Mesendoderm (in vitro differentiated cells): Measurements from ENCODE around the gene JCAD.

Experiments
- DNase-seq: peaks from one replicate; pipeline ENCODE4 v3.0.0; 2013
- H2AK5ac ChIP-seq: 2 replicates; pipeline ENCODE4 v1.6.1; 2013; ENCODE audit warnings: low read length, inconsistent platforms
- H2BK120ac ChIP-seq: 2 replicates; pipeline ENCODE4 v1.6.1; 2013; ENCODE audit warnings: low read depth, mild to moderate bottlenecking, low read length, moderate library complexity, mixed read lengths
- H2BK15ac ChIP-seq: replicated peaks from 2 replicates; pipeline ENCODE4 v1.6.1; 2013; ENCODE audit warnings: low read depth, mild to moderate bottlenecking, moderate library complexity
- H2BK5ac ChIP-seq: 2 replicates; pipeline ENCODE4 v1.6.1; 2013; ENCODE audit warnings: low read length, inconsistent platforms
- H3K18ac ChIP-seq: 2 replicates; pipeline ENCODE4 v1.6.1; 2013; ENCODE audit warnings: mild to moderate bottlenecking, low read length, mixed read lengths
- H3K23ac ChIP-seq: one replicate; pipeline ENCODE4 v1.6.1; 2013; ENCODE audit warnings: low read length
- H3K27ac ChIP-seq: 2 replicates; pipeline ENCODE4 v1.5.1; 2013; ENCODE audit warnings: low read depth, mild to moderate bottlenecking, inconsistent platforms, low read length, moderate library complexity
- H3K27me3 ChIP-seq: 2 replicates; pipeline ENCODE4 v1.6.1; 2013; ENCODE audit warnings: low read length, control low read depth, mild to moderate bottlenecking, inconsistent platforms; ENCODE audit not compliant: insufficient read depth, poor library complexity
- H3K36me3 ChIP-seq: 2 replicates; pipeline ENCODE4 v1.6.1; 2013; ENCODE audit warnings: low read length, inconsistent platforms; ENCODE audit not compliant: control insufficient read depth, insufficient read depth
- H3K4ac ChIP-seq: one replicate; pipeline ENCODE4 v1.6.1; 2013; ENCODE audit warnings: low read depth, mild to moderate bottlenecking, low read length, moderate library complexity
- H3K4me1 ChIP-seq: 2 replicates; pipeline ENCODE4 v1.6.1; 2013; ENCODE audit warnings: low read depth, low read length, inconsistent platforms; ENCODE audit not compliant: control insufficient read depth
- H3K4me2 ChIP-seq: 2 replicates; pipeline ENCODE4 v1.6.1; 2013; ENCODE audit warnings: low read length
- H3K4me3 ChIP-seq: 2 replicates; pipeline ENCODE4 v1.5.1; 2013; ENCODE audit warnings: mild to moderate bottlenecking, low read length
- H3K56ac ChIP-seq: one replicate; pipeline ENCODE4 v1.6.1; 2013; ENCODE audit warnings: low read length
- H3K79me1 ChIP-seq: 2 replicates; pipeline ENCODE4 v1.6.1; 2013; ENCODE audit warnings: low read length, inconsistent platforms
- H3K79me2 ChIP-seq: 2 replicates; pipeline ENCODE4 v1.6.1; 2013; ENCODE audit warnings: mild to moderate bottlenecking, low read length; ENCODE audit not compliant: control insufficient read depth, insufficient read depth
- H3K9ac ChIP-seq: 2 replicates; pipeline ENCODE4 v1.6.1; 2013; ENCODE audit warnings: low read length, inconsistent platforms
- H4K5ac ChIP-seq: one replicate; pipeline ENCODE4 v1.6.1; 2013; ENCODE audit warnings: low read length
- H4K8ac ChIP-seq: one replicate; pipeline ENCODE4 v1.6.1; 2013; ENCODE audit warnings: low read depth, mild to moderate bottlenecking, control low read depth, low read length, moderate library complexity
- whole genome bisulfite sequencing: extraction: QIAGEN DNeasy Blood & Tissue Kit; methylation state at CpG from one replicate; pipeline ENCODE4 v1.1.7; 2013; ENCODE audit warnings: low lambda C conversion rate, missing lambda C conversion rate; ENCODE audit not compliant: insufficient coverage; ENCODE audit errors: extremely low coverage; 5-methylcytosine and 5-hydroxymethylcytosine counted together

Gene JCAD

GRCh38 chr10:30018496-30018895 lies 40.9 kb downstream of the JCAD start:
- Histone ChIP-seq H3K4ac (no peak overlapping the region), H3K4me3 (no peak overlapping the region), H3K79me2 (no peaks in the 10 kb centered on the region), H4K8ac (no peak overlapping the region), H3K23ac (no peak overlapping the region), H3K79me1 (no peaks in the 10 kb centered on the region), H4K5ac (no peak overlapping the region), H3K18ac (no peak overlapping the region), H2BK15ac (no peak overlapping the region), H3K4me1 (no peaks in the 10 kb centered on the region), H3K9ac (no peak overlapping the region), H3K4me2 (no peak overlapping the region), H2BK120ac (no peak overlapping the region), H3K27ac (no peak overlapping the region), H3K27me3 (no peaks in the 10 kb centered on the region), H2BK5ac (no peak overlapping the region), H3K56ac (no peak overlapping the region), H2AK5ac (no peak overlapping the region), H3K36me3 (no peaks in the 10 kb centered on the region)
- no CpG with 5 or more reads among the region's 6 CpGs for WGBS
- no peak for DNase-seq

GRCh38 chr10:30017966-30018365 lies 41.4 kb downstream of the JCAD start:
- no peak overlapping the region for H2BK15ac ChIP-seq
- WGBS, result no CpG with 5 or more reads among the region's 6 CpGs
- H3K4ac ChIP-seq, result no peak overlapping the region
- no peak overlapping the region for H3K18ac ChIP-seq
- no peak overlapping the region for H3K56ac ChIP-seq
- no peak overlapping the region for H2AK5ac ChIP-seq
- no peak overlapping the region for H3K9ac ChIP-seq
- DNase-seq, result no peak
- H4K8ac ChIP-seq, result no peak overlapping the region
- no peak overlapping the region for H2BK120ac ChIP-seq
- no peak overlapping the region for H3K4me3 ChIP-seq
- H2BK5ac ChIP-seq, result no peak overlapping the region
- H3K4me2 ChIP-seq, result no peak overlapping the region
- no peaks in the 10 kb centered on the region for H3K27me3 ChIP-seq
- no peaks in the 10 kb centered on the region for H3K79me2 ChIP-seq
- no peaks in the 10 kb centered on the region for H3K79me1 ChIP-seq
- H3K4me1 ChIP-seq, result no peaks in the 10 kb centered on the region
- no peak overlapping the region for H4K5ac ChIP-seq
- H3K23ac ChIP-seq, result no peak overlapping the region
- no peaks in the 10 kb centered on the region for H3K36me3 ChIP-seq
- no peak overlapping the region for H3K27ac ChIP-seq

- H4K5ac ChIP-seq, result no peak overlapping the region
- no peak overlapping the region for H3K27ac ChIP-seq
- H4K8ac ChIP-seq, result no peak overlapping the region
- H3K79me2 ChIP-seq, result no peaks in the 10 kb centered on the region
- WGBS, result no CpG with 5 or more reads among the region's 6 CpGs
- H3K23ac ChIP-seq, result no peak overlapping the region
- H2BK120ac ChIP-seq, result no peak overlapping the region
- no peaks in the 10 kb centered on the region for H3K4me1 ChIP-seq
- no peak overlapping the region for H3K4me2 ChIP-seq
- H3K56ac ChIP-seq, result no peak overlapping the region
- H3K27me3 ChIP-seq, result no peaks in the 10 kb centered on the region
- no peaks in the 10 kb centered on the region for H3K36me3 ChIP-seq
- no peak overlapping the region for H3K4me3 ChIP-seq
- no peak overlapping the region for H2AK5ac ChIP-seq
- H3K79me1 ChIP-seq, result no peaks in the 10 kb centered on the region
- no peak overlapping the region for H3K9ac ChIP-seq
- H2BK5ac ChIP-seq, result no peak overlapping the region
- DNase-seq, result peak; percentile 52
- H3K4ac ChIP-seq, result no peak overlapping the region
- H2BK15ac ChIP-seq, result no peak overlapping the region
- H3K18ac ChIP-seq, result no peak overlapping the region
These were observed 41.8 kb downstream of the JCAD start for GRCh38 chr10:30017556-30017955.

GRCh38 chr10:30014511-30014910 lies 44.9 kb downstream of the JCAD start:
- no peak for DNase-seq
- H3K4me1 ChIP-seq, result no peaks in the 10 kb centered on the region
- H3K27ac ChIP-seq, result no peak overlapping the region
- H3K4me3 ChIP-seq, result no peak overlapping the region
- H3K36me3 ChIP-seq, result no peaks in the 10 kb centered on the region
- no peak overlapping the region for H4K5ac ChIP-seq
- H3K79me1 ChIP-seq, result no peaks in the 10 kb centered on the region
- H2BK15ac ChIP-seq, result no peak overlapping the region
- H3K23ac ChIP-seq, result no peak overlapping the region
- H2BK5ac ChIP-seq, result no peak overlapping the region
- no peaks in the 10 kb centered on the region for H3K79me2 ChIP-seq
- no peak overlapping the region for H3K56ac ChIP-seq
- no peak overlapping the region for H2BK120ac ChIP-seq
- H3K18ac ChIP-seq, result no peak overlapping the region
- H4K8ac ChIP-seq, result no peak overlapping the region
- no CpG with 5 or more reads among the region's 8 CpGs for WGBS
- no peak overlapping the region for H2AK5ac ChIP-seq
- H3K27me3 ChIP-seq, result no peaks in the 10 kb centered on the region
- H3K4me2 ChIP-seq, result no peak overlapping the region
- no peak overlapping the region for H3K9ac ChIP-seq
- no peak overlapping the region for H3K4ac ChIP-seq

GRCh38 chr10:30013757-30014156 lies 45.6 kb downstream of the JCAD start:
- Histone ChIP-seq H2AK5ac (no peak overlapping the region), H3K36me3 (no peaks in the 10 kb centered on the region), H3K27ac (no peak overlapping the region), H3K4me1 (no peaks in the 10 kb centered on the region), H2BK120ac (no peak overlapping the region), H4K8ac (no peak overlapping the region), H3K9ac (no peak overlapping the region), H3K56ac (no peak overlapping the region), H3K23ac (no peak overlapping the region), H3K79me2 (no peaks in the 10 kb centered on the region), H2BK15ac (no peak overlapping the region), H4K5ac (no peak overlapping the region), H3K4me2 (no peak overlapping the region), H3K27me3 (no peaks in the 10 kb centered on the region), H3K18ac (no peak overlapping the region), H3K4ac (no peak overlapping the region), H2BK5ac (no peak overlapping the region), H3K79me1 (no peaks in the 10 kb centered on the region), H3K4me3 (no peak overlapping the region)
- no peak for DNase-seq
- WGBS, result no CpG with 5 or more reads among the region's 5 CpGs

- Histone ChIP-seq H3K4me3 (no peak overlapping the region), H4K8ac (no peak overlapping the region), H2BK5ac (no peak overlapping the region), H3K27ac (no peak overlapping the region), H3K4me1 (no peaks in the 10 kb centered on the region), H2AK5ac (no peak overlapping the region), H3K36me3 (no peaks in the 10 kb centered on the region), H3K23ac (no peak overlapping the region), H3K79me2 (no peaks in the 10 kb centered on the region), H3K4me2 (no peak overlapping the region), H3K4ac (no peak overlapping the region), H3K56ac (no peak overlapping the region), H3K27me3 (no peaks in the 10 kb centered on the region), H3K9ac (no peak overlapping the region), H3K79me1 (no peaks in the 10 kb centered on the region), H4K5ac (no peak overlapping the region), H2BK15ac (no peak overlapping the region), H3K18ac (no peak overlapping the region), H2BK120ac (no peak overlapping the region)
- DNase-seq, result no peak
- no CpG with 5 or more reads among the region's 4 CpGs for WGBS
These were observed 47.3 kb downstream of the JCAD start for GRCh38 chr10:30011956-30012647.
